Hepatocyte (in vitro differentiated cells): ENCODE data around the gene NRF1.
A peak's percentile ranks its signal among the peaks of the same experiment; 100 is the strongest.

Experiments used
- CTCF ChIP-seq: fragments of 200-600 bp; sonication (generic); IDR thresholded peaks from 2 replicates; pipeline ENCODE4 v1.5.1; 2016; ENCODE audit warnings: antibody characterized with exemption, mild to moderate bottlenecking; ENCODE audit not compliant: poor library complexity
- EZH2 ChIP-seq: fragments of 200-600 bp; sonication (generic); IDR thresholded peaks from 2 replicates; pipeline ENCODE4 v1.6.1; 2016; ENCODE audit warnings: antibody characterized with exemption, mild to moderate bottlenecking, borderline replicate concordance
- EZH2phosphoT487 ChIP-seq: fragments of 200-600 bp; sonication (generic); IDR thresholded peaks from one replicate; pipeline ENCODE4 v1.6.1; 2018; ENCODE audit warnings: antibody characterized with exemption, mild to moderate bottlenecking, low read depth, moderate library complexity; ENCODE audit not compliant: unreplicated experiment, severe bottlenecking

GRCh38 chr7:129780974-129781927 lies 169.7 kb downstream of the NRF1 start:
- TF ChIP-seq CTCF = no peak
- TF ChIP-seq EZH2phosphoT487 = peak; percentile 65
- peak; percentile 56 for TF ChIP-seq EZH2
